Measurements from ENCODE around the gene CNNM2.

The CNNM2 gene

GRCh38 chr10:103106539-103106938 is 188.4 kb downstream of the CNNM2 start:
- H3K4me3 ChIP-seq (ENCODE audit: low read depth in 1 of 5, low read length in 5 of 5) = no peak overlapping the region
- H3K36me3 ChIP-seq (ENCODE audit: control insufficient read depth in 5 of 5, insufficient read depth in 5 of 5, low read length in 5 of 5) = peaks cover 14 to 27% (median 21%) of the 10 kb centered on the region in 5 donors
- H3K9ac ChIP-seq (ENCODE audit: low read length in 5 of 5) = no peak overlapping the region
- H3K27me3 ChIP-seq (ENCODE audit: control insufficient read depth in 5 of 5, insufficient read depth in 4 of 5, low read length in 5 of 5) = no peaks in the 10 kb centered on the region
- H3K27ac ChIP-seq (ENCODE audit: low read depth, low read length) = no peak overlapping the region
- peaks cover 0 to 17% (median 14%) of the 10 kb centered on the region in 5 donors for H3K4me1 ChIP-seq (ENCODE audit: control insufficient read depth in 5 of 5, insufficient read depth in 5 of 5, low read length in 5 of 5)
- H3K9me3 ChIP-seq (ENCODE audit: control insufficient read depth in 5 of 5, low read length in 5 of 5) = no peaks in the 10 kb centered on the region

- H3K36me3 ChIP-seq (ENCODE audit: control insufficient read depth in 5 of 5, insufficient read depth in 5 of 5, low read length in 5 of 5) = peaks cover 0 to 9% (median 4%) of the 10 kb centered on the region in 5 donors
- peaks cover 0 to 23% (median 22%) of the 10 kb centered on the region in 5 donors for H3K4me1 ChIP-seq (ENCODE audit: control insufficient read depth in 5 of 5, insufficient read depth in 5 of 5, low read length in 5 of 5)
- no peaks in the 10 kb centered on the region for H3K9me3 ChIP-seq (ENCODE audit: control insufficient read depth in 5 of 5, low read length in 5 of 5)
- no peaks in the 10 kb centered on the region for H3K27me3 ChIP-seq (ENCODE audit: control insufficient read depth in 5 of 5, insufficient read depth in 4 of 5, low read length in 5 of 5)
- no peak overlapping the region for H3K27ac ChIP-seq (ENCODE audit: low read depth, low read length)
- H3K4me3 ChIP-seq (ENCODE audit: low read depth in 1 of 5, low read length in 5 of 5) = no peak overlapping the region
- no peak overlapping the region for H3K9ac ChIP-seq (ENCODE audit: low read length in 5 of 5)
These were observed 191.7 kb downstream of the CNNM2 start for GRCh38 chr10:103109821-103110220.

GRCh38 chr10:103110407-103110806 is 192.3 kb downstream of the CNNM2 start:
- Histone ChIP-seq H3K27ac (ENCODE audit: low read depth, low read length) (no peak overlapping the region), H3K4me3 (ENCODE audit: low read depth in 1 of 5, low read length in 5 of 5) (no peak overlapping the region), H3K4me1 (ENCODE audit: control insufficient read depth in 5 of 5, insufficient read depth in 5 of 5, low read length in 5 of 5) (peaks cover 0 to 23% (median 22%) of the 10 kb centered on the region in 5 donors), H3K9me3 (ENCODE audit: control insufficient read depth in 5 of 5, low read length in 5 of 5) (no peaks in the 10 kb centered on the region), H3K9ac (ENCODE audit: low read length in 5 of 5) (no peak overlapping the region), H3K27me3 (ENCODE audit: control insufficient read depth in 5 of 5, insufficient read depth in 4 of 5, low read length in 5 of 5) (no peaks in the 10 kb centered on the region), H3K36me3 (ENCODE audit: control insufficient read depth in 5 of 5, insufficient read depth in 5 of 5, low read length in 5 of 5) (peaks cover 0 to 7% (median 3%) of the 10 kb centered on the region in 5 donors)

GRCh38 chr10:103111031-103111917 is 193.2 kb downstream of the CNNM2 start:
- Histone ChIP-seq H3K9me3 (ENCODE audit: control insufficient read depth in 5 of 5, low read length in 5 of 5) (no peaks in the 10 kb centered on the region), H3K36me3 (ENCODE audit: control insufficient read depth in 5 of 5, insufficient read depth in 5 of 5, low read length in 5 of 5) (peaks cover 0 to 4% (median 0%) of the 10 kb centered on the region in 5 donors), H3K4me1 (ENCODE audit: control insufficient read depth in 5 of 5, insufficient read depth in 5 of 5, low read length in 5 of 5) (peaks cover 0 to 24% (median 22%) of the 10 kb centered on the region in 5 donors), H3K4me3 (ENCODE audit: low read depth in 1 of 5, low read length in 5 of 5) (no peak overlapping the region), H3K9ac (ENCODE audit: low read length in 5 of 5) (no peak overlapping the region), H3K27ac (ENCODE audit: low read depth, low read length) (peak overlapping the region; percentile 7), H3K27me3 (ENCODE audit: control insufficient read depth in 5 of 5, insufficient read depth in 4 of 5, low read length in 5 of 5) (no peaks in the 10 kb centered on the region)

GRCh38 chr10:103111918-103112877 is 194.1 kb downstream of the CNNM2 start:
- H3K4me1 ChIP-seq (ENCODE audit: control insufficient read depth in 5 of 5, insufficient read depth in 5 of 5, low read length in 5 of 5) = peaks cover 0 to 24% (median 19%) of the 10 kb centered on the region in 5 donors
- H3K9ac ChIP-seq (ENCODE audit: low read length in 5 of 5) = no peak overlapping the region
- no peak overlapping the region for H3K4me3 ChIP-seq (ENCODE audit: low read depth in 1 of 5, low read length in 5 of 5)
- H3K27ac ChIP-seq (ENCODE audit: low read depth, low read length) = no peak overlapping the region
- peaks cover 0 to 4% (median 0%) of the 10 kb centered on the region in 5 donors for H3K36me3 ChIP-seq (ENCODE audit: control insufficient read depth in 5 of 5, insufficient read depth in 5 of 5, low read length in 5 of 5)
- no peaks in the 10 kb centered on the region for H3K27me3 ChIP-seq (ENCODE audit: control insufficient read depth in 5 of 5, insufficient read depth in 4 of 5, low read length in 5 of 5)
- H3K9me3 ChIP-seq (ENCODE audit: control insufficient read depth in 5 of 5, low read length in 5 of 5) = no peaks in the 10 kb centered on the region

GRCh38 chr10:103114876-103115275 is 196.8 kb downstream of the CNNM2 start:
- H3K27ac ChIP-seq (ENCODE audit: low read depth, low read length) = no peak overlapping the region
- H3K4me1 ChIP-seq (ENCODE audit: control insufficient read depth in 5 of 5, insufficient read depth in 5 of 5, low read length in 5 of 5) = peaks cover 0 to 24% (median 19%) of the 10 kb centered on the region in 5 donors

GRCh38 chr10:103117247-103117646 is 199.2 kb downstream of the CNNM2 start:
- Histone ChIP-seq H3K27me3 (ENCODE audit: control insufficient read depth in 5 of 5, insufficient read depth in 4 of 5, low read length in 5 of 5) (no peaks in the 10 kb centered on the region), H3K36me3 (ENCODE audit: control insufficient read depth in 5 of 5, insufficient read depth in 5 of 5, low read length in 5 of 5) (peaks cover 0 to 4% (median 0%) of the 10 kb centered on the region in 5 donors), H3K27ac (ENCODE audit: low read depth, low read length) (no peak overlapping the region), H3K4me3 (ENCODE audit: low read depth in 1 of 5, low read length in 5 of 5) (no peak overlapping the region), H3K9ac (ENCODE audit: low read length in 5 of 5) (no peak overlapping the region), H3K4me1 (ENCODE audit: control insufficient read depth in 5 of 5, insufficient read depth in 5 of 5, low read length in 5 of 5) (peaks cover 0 to 14% (median 8%) of the 10 kb centered on the region in 5 donors), H3K9me3 (ENCODE audit: control insufficient read depth in 5 of 5, low read length in 5 of 5) (no peaks in the 10 kb centered on the region)

More at GRCh38 chr10:103114876-103115275, 196.8 kb downstream of the CNNM2 start:
- no peaks in the 10 kb centered on the region for H3K27me3 ChIP-seq (ENCODE audit: control insufficient read depth in 5 of 5, insufficient read depth in 4 of 5, low read length in 5 of 5)
- H3K9me3 ChIP-seq (ENCODE audit: control insufficient read depth in 5 of 5, low read length in 5 of 5) = no peaks in the 10 kb centered on the region
- peaks cover 0 to 4% (median 0%) of the 10 kb centered on the region in 5 donors for H3K36me3 ChIP-seq (ENCODE audit: control insufficient read depth in 5 of 5, insufficient read depth in 5 of 5, low read length in 5 of 5)
- H3K9ac ChIP-seq (ENCODE audit: low read length in 5 of 5) = no peak overlapping the region
- no peak overlapping the region for H3K4me3 ChIP-seq (ENCODE audit: low read depth in 1 of 5, low read length in 5 of 5)

GRCh38 chr10:103120546-103120945 is 202.5 kb downstream of the CNNM2 start:
- no peaks in the 10 kb centered on the region for H3K36me3 ChIP-seq (ENCODE audit: control insufficient read depth in 5 of 5, insufficient read depth in 5 of 5, low read length in 5 of 5)
- no peaks in the 10 kb centered on the region for H3K9me3 ChIP-seq (ENCODE audit: control insufficient read depth in 5 of 5, low read length in 5 of 5)
- H3K9ac ChIP-seq (ENCODE audit: low read length in 5 of 5) = no peak overlapping the region
- H3K27me3 ChIP-seq (ENCODE audit: control insufficient read depth in 5 of 5, insufficient read depth in 4 of 5, low read length in 5 of 5) = no peaks in the 10 kb centered on the region
- H3K4me3 ChIP-seq (ENCODE audit: low read depth in 1 of 5, low read length in 5 of 5) = no peak overlapping the region
- H3K4me1 ChIP-seq (ENCODE audit: control insufficient read depth in 5 of 5, insufficient read depth in 5 of 5, low read length in 5 of 5) = peaks cover 2 to 29% (median 23%) of the 10 kb centered on the region in 5 donors
- H3K27ac ChIP-seq (ENCODE audit: low read depth, low read length) = no peak overlapping the region

GRCh38 chr10:103120977-103121735 is 203.1 kb downstream of the CNNM2 start:
- Histone ChIP-seq H3K9me3 (ENCODE audit: control insufficient read depth in 5 of 5, low read length in 5 of 5) (no peaks in the 10 kb centered on the region), H3K4me1 (ENCODE audit: control insufficient read depth in 5 of 5, insufficient read depth in 5 of 5, low read length in 5 of 5) (peaks cover 2 to 28% (median 23%) of the 10 kb centered on the region in 5 donors), H3K9ac (ENCODE audit: low read length in 5 of 5) (no peak overlapping the region), H3K36me3 (ENCODE audit: control insufficient read depth in 5 of 5, insufficient read depth in 5 of 5, low read length in 5 of 5) (no peaks in the 10 kb centered on the region), H3K27me3 (ENCODE audit: control insufficient read depth in 5 of 5, insufficient read depth in 4 of 5, low read length in 5 of 5) (no peaks in the 10 kb centered on the region), H3K4me3 (ENCODE audit: low read depth in 1 of 5, low read length in 5 of 5) (no peak overlapping the region), H3K27ac (ENCODE audit: low read depth, low read length) (peak overlapping the region; percentile 47)

All from subcutaneous abdominal adipose tissue (tissue), 5 donors.